Stimulated activated CD4-positive, alpha-beta T cell treated with anti-CD3 and anti-CD28 coated beads, Interleukin-4, amount 100 ng/mL, for 48 hours (primary cell): Measurements from ENCODE around the gene NXPH4.

Source experiments
- DNase-seq, 2 donors: peaks; one replicate each; pipeline ENCODE4 v3.0.0-alpha.2; 2020; ENCODE audit warnings: low read depth in 2 of 2

Gene NXPH4

DNA sequence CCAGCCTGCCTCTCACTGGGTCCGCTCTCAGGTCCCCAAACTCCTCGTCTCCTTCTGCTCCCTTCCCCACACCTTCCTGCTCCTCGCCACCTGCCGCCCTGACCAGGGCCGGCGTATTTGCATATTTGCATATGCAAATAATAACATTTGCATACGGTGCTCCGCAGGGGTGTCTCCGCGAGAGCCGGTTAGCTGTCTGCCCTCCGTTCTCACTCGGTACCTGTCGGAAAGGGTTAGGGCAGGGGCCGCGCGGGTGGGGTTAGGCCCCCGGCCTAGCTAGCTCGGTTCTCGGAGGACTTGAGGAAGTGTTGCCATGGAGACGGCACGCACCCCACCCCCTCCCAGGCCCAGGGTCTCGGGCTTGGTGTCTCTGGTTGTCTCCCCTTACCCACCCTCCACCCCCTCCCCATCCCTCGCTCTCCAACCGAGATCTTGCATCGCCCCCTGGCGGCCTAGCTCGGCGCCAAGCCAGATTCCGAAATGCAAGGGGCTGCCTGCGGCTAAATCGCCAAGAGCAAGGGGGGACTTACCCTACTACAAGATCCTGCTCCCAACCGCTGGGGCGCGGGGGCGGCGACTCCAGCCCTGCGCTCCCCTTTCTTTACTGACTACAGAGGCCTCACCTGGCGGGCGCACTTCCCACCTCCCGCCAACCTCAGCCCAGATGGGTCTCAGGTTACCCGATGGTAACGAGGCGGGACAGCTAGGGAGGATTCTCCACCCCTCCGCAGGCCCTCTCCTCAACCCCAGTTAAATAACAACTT is 26.3 kb downstream of the NXPH4 start:
- peak; percentile 67 to 74 for DNase-seq

DNA sequence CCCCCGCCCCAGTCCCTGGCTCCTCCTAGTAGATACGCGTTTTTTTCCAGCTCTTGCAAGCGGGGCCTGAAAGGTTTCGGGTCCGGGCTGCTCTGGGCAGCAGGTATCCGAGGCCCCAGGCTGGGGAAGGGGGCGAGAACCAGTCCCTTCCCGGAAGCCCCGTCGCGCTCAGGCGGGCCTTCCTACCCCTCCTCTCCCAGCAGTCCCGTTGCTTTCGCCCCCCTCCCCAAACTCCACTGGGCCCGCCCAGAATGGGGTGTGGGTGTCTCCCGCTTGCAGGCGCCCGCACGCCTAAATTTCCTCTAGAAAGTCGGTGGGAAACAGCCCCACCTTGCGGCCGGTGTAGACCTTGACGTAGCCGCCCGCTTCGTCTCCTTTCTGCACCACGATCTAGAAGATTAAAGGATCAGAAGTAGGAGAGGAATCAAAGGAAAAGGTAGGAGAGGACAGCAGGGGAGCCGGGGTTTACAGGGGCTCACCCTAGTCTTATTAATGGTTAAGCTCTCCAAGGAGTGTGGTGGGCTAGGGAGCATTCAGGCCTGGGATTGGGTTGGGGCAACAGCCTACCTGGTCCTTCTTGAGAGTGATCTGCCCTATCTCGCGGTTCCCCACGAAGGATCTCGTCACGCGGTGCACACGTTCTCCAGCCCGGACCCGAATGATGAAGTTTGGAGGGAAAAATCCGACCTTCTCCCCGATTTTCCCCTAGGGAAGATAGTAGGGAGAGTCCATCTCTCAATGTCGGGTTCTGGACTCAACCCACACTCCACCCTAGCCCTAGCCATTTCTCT is 27.1 kb downstream of the NXPH4 start:
- peak; percentile 73 to 87 for DNase-seq

DNA sequence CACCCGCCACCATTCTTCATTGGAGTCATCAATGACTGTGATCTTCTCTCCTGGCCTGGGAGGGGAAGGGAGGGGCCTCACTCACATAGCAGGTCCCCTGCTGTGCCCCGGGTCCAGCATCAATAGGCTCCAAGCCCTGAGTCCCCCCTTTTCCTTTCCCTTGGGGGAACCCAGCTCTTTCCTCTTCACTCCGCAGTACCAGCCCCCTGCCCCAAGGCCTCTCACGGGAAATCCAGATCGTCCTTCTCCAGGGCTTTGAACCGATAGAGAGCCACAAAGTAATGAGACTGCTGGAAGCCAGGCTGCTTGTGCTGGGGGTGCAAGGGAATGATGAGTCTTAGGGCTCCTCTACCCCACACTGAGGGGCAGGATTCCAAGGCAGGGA is 27.7 kb downstream of the NXPH4 start:
- DNase-seq: no peak

DNA sequence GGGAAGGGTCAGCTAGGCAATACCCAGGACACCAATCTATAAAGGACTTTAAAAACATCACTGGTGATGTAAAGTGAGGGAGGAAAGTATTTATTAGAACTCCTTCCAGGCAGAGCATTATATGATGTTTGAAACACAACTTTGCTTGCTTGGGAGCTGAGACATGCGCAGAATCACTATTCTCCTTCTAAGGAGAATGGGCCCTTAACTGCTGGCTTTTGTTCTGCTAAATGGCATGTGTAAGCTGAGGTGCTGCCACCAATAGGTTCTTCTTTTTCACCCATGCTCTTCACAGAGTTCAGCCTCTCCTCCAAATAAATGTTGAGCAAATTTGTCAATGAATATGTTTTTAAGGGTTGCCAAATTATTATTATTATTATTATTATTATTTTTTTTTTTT is 30.4 kb downstream of the NXPH4 start:
- DNase-seq: no peak

DNA sequence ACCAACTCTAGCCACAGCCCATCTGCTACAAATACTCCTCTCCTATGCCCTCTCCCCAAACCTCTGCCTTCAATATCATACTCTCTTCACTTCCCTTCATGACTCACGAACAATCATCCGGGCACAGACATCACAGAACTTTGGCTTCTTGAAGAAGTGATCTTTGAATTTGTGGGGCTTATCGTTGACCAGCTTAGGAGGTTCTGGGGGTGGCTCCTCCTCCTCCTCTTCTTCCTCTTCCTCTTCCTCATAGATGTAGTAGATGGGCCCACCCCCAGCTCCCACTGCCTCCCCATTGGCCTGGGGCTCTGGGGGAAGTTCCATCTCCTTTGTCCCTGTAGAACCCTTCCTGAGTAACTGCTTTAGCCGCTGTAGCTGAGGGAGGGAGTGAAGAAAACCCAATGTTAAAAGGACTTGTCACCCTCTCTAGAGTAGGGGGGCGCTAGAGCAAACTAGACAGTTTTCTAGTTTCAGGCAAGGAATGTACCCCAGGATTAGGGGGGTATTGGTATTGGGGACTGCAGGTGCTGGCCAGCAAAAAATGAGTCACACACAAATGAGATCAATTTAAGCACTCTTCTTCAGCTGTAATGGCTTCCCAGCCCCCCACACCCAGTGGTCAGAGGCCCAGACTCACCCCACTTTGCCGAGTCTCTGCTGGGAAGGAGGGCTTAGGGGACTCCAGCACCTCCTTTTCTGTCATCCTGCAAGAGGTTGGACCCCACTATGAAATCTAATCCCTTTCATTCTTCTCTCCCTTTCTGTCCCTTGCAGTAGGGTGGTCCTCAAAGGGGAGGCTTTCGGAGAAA is 32.5 kb downstream of the NXPH4 start:
- no peak for DNase-seq

DNA sequence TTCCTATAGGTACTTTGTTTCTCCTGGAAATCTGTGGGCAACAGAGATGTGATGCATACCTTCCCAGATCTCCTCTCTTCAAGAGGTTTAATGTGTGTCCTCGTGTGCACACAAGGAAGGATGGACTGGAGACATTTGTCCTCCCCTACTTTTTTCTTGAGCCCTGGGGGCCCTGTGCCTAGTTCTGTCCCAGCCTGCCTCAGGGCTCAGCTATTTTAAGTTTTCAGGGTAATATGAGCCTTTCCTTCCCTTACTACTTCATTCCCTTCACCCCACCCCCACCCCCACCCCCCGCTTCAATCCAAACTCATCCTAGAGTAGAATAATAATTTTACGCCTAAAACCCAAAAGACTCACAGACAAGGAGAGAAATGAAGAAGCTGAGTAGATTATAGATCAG is 33.9 kb downstream of the NXPH4 start:
- DNase-seq: no peak

DNA sequence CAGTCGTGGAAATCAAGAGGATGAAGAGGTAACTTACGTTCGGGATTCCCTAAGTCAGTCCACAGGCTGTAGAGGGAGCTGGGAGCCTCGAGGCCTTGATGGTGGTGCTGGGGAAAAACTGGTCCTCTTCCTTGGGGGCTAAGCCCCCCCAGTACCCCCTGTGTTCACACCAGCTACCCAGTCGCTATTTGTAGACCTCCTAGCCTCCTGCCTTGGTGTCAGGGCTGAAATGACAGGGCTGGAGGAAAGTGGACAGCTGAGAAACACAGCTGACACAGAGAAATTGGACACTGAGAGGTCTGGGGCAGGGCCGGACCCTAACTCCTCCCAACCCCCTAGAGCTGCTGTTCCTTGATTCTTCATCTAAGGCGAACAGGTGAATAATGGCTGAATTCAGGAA is 34.4 kb downstream of the NXPH4 start, which contains the start of gene STAC3:
TSS of gene STAC3 (minus strand) at position 232 of the 400 bp plus-strand sequence. CDS start 1,551 bp downstream, outside the sequence.
- DNase-seq: no peak

DNA sequence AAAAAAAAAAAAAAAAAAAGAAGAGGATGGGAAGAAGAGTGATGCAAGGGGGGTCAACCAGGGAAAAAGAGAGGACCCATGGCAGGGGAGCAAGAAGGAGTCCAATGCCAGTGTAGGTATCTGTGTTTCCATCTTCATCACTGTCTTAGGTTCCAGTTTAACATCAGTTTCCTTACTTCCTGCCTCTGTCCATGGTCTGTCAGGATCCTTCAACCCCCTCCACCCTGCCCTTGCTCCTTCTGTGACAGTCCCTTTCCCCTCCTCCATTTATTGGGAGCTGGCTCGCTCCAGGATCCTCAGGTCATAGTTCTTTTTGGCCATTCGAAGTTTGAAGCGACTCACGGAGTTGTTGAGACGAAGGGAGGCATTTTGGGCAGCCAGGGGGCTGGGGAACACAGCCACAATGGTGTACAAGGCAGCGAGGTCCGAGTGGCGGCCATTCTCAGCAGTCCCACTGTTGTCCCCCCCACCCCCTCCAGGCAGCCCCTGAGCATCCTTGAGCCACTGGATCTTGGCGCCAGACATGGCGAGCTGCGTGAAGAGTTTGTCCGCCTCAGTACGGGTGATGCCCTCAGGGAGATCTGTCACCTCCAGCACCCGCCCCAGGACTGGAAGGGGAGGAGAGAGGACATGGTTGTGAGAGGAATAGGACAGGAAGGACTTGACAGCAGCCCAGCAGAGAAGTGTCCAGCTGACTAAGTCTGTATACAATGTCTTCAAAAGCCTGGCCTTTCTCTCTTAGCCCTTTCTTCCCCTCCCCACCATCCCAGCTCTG is 38.1 kb downstream of the NXPH4 start:
- no peak for DNase-seq

DNA sequence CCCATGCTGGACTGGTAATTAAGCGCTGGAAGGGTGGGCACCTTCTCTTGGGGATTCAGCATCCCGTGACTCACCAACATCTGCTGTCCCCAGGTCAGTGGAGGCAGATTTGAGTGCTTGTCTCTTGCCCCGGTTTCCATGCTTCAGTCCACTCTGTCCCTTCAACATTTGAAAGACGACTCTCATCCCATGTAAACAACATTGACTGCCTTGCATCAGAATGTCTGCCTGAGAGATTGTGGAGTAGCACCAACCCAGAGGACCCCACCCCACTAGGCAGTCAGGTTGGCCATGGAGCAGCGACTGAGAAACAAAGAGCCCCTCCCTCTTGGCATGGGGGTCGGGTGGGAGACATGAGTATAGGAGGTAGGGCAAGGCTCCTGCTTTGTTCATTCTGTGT is 39.3 kb downstream of the NXPH4 start:
- no peak for DNase-seq

DNA sequence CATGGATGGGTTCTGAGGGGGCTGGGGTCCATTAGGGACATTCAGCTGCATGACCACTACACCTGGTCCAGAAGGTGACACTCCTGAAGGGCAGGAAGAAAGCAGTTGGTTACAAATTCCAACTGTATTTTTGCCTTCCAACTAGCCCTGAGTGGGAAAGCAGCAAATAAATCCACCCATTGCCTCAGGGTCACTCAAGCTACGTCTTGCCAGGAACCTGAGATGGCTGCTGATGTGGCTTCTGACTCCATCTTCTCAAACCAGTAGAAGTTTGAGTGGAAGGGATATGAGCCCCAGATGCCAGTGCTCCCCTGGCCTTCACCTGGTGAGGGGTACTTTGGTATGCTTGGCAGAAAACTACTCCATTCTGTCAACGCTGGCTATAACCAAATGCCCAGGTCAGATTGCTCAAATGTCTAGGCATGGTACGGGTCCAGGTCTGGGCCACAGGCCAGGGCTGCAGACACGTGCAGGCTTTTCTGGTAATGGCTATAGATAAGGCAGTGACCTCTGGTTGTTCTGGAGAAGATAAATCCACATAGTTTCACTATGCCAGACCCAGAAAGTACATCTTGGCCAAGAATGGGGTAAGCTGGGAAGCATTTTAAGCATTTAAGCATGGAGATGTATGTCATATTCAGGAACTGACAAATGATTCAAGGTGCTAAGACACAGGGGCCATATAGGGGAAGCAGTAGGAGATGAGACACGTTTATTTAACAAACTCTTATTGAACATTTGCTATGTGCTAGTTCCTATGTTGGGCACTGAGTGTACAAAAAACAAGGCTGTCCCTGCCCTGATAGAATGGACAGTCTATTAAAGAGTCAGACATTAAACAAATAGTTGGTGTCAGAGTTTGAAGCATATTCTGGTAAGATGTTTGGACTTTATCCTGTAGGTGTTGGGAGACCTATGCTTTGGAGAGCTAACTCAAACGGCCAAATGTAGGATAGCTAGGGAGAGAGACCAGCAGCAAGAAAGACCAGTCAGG is 42.7 kb downstream of the NXPH4 start:
- no peak for DNase-seq

DNA sequence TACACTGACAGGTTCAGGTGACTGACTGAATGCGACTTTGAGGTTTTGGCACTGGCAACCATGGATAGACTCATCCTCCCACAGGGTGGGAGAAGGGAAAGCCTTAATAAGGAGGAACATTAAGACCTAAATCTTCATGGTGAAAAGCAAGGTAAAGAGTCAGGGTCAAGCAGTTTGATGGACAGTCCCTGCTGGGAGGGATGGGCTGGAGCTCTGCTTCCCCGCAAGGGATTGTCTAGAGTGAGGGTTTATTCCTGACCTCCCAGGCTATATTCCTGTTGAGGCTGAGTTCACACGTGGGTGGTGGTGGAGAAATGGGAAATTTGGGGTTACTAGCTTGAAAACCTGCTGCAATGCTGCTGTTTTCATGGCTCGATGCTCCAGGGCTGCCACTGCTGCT is 43.8 kb downstream of the NXPH4 start:
- no peak for DNase-seq

DNA sequence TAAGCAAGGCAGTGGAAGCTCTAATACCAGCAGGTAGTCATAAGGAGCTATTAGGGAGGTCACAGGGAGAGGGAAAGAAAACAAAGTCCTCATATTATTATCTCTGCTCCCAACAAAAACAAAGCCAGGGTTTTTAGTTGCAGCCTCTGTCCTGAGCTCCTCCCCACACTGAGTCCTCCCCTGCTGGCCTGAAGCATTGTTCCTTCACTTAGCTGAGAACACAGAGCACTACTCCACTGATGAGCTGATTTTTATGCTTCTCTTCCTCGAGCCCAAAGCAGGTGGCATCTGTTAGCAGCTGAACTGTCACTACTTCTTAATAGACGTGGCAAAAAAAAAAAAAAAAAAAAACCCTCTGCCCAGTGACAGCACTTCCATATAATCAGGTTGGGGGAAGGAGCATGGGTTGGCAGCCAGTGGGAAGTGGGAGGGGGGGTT is 44.9 kb downstream of the NXPH4 start:
- DNase-seq: no peak

DNA sequence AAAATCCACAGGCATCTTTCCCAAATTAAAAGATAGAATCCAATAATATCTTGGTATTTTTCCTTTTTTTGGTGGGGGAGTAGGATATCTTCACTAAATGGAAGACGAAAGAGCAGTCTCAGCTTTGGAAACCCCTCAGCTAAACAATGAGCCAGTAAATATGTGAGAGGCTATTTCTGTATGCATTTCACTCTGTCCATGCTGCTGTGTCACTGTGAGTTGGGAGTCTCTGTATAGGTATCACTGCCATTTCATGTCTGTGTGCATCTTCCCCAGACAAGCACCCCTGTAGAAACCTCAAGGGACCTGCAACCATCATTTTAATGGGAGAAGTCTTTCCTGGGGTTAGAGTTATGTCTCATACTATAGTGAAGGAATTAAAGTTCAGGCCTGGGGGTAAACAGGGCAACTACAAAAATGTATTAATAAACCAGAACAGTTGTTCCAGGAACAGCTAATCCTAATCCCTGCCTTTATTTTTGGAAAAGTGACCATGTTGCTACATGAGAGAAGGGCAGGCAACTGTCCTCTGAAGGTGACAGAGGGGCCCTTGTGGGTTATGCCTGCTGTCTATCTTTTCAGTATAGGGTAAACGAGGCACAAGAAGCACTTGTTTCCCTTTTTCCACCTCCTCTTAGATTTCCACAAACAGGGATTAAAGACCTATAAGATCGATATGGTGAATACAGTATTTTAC is 45.7 kb downstream of the NXPH4 start:
- DNase-seq: no peak

DNA sequence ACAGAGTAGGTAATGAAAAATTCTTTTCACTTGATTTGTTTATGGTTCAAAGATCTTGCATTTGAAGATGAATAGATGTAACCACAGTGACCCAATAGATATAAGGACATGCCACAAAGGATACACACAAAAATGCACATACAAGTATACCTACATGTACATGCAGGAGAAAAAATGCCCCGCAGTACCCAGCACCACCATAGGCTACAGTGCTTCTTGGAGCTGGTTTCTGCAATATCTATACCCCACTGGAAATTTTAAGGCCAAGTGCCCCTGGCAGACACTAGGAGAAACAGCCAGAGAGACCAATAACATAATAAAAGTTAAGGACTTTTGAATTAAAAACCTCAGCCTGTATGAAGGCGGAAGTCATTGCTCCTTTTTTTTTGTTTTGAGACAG is 46.5 kb downstream of the NXPH4 start:
- no peak for DNase-seq

DNA sequence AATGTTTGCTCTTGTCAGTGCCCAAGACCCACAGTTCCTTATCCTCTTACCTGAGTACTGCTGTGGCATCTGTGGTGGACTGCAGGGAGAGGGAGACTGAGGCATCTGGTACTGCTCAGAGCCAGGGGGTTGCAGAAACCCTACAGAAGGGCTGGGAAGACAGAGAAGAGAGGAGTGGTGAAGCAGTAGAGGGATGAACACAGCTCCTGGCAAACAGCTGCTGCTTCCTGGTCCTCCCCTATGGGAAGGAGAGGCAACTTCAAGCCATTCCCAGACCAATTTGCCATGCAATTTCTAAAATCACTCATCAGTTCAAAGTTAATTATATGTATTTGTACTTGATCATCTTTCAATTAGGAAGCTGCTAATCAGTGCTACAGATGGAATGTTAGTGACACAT is 50.1 kb downstream of the NXPH4 start:
- DNase-seq: no peak

DNA sequence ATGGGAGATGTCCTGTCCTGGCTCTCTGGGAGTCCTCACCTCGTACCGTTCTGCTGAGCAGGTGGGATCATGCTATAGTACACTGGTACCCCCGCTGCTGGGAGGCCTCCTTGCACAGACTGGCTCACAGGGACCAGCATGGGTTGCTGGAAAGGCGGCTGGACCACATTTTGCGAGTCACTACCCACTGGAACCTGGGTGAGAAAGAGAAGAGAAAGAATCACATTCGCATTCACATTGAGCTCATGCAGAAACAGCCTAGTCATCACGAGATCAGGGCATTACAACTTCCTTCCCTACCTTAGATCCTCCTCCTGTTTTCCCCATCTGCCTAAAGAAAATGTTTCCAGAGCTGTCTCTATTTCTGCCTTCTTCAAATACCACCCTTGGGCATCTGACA is 51.7 kb downstream of the NXPH4 start:
- peak; percentile 18 to 37 for DNase-seq

DNA sequence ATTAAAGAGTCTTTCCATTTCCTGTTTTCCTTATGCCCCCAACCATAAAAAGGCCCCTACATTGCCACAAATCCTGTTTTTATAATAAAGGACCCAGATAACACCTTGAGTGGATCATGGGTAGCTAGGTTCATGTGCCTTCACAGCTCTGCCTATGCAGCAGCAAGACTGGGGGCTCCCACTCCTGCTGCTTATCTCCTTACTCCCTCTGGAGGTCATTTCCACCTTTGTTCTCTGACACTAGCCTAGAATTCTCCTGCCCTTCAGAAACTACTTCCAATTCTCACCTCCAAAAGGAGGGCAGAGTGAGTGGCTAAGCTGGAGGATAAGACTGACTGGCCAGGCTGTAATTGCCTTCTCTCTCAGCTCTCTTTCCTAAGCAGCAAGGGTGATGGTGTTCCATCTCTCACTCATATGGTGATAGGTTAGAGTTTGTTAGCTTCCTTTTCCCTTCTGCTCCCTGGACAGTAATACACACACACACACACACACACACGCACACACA is 54.4 kb downstream of the NXPH4 start:
- no peak for DNase-seq

DNA sequence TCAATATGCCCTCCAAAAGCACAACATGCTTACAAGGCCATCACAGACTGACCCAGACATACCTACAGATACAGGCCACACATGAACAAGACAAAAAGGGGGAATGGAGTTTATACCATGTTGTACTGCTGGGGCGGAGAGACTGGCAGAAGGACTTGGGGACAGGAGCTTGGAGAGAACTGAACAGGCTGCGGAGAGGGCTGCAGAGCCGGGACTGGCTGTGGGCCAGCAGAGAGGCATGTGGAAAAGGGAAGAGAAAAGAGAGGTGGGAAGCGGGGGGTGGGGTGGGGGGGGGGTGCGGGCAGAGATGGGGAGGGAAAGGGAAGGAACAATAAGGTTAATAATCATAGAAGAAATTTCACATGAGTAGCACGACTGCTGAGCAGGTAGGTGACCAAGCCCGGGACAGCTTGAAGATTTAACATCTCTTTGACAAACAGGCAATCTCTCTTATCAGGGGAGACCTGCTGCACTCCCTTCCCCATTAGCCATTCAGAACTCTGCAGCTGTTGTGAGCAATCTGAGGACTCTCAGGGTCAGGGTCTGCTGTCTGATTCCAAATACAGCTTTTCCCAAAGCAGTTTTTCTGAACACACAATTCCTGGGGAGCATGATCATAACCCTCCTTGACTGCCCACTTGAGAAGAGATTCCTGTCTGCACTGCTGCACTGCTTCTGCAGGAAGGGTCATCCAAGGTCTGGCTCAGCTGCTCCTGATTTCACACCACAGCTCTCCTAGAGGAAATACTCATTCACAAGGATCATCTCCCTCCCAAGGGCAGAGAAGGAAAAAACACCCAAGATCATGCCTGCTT is 56.0 kb downstream of the NXPH4 start:
- DNase-seq: no peak

DNA sequence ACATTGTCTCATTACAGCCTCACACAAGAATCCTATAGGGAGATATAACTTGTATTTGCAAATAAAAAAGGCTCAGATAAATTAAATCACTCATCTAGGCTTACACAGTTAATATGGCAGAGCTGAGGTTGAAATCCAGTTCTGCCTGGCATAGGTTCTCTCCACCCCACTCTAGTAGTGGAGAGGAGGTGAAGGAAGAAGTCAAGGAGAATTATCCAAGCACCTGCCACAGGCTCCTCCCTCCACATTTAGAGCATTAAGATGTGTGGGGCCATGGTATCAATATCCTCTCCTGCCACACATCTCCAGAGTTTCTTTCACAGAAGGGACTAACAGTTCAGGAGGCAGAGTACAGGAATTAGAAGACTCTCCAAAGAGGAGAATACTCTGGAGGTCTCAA is 56.9 kb downstream of the NXPH4 start:
- no peak for DNase-seq
